Esophagus muscularis mucosa (tissue), 4 donors: ENCODE data around the gene WDR27.

Source experiments
- EP300 ChIP-seq: sonication (generic); formaldehyde crosslinking; IDR thresholded peaks from one replicate; pipeline ENCODE4 v1.6.1; 2017; ENCODE audit warnings: antibody characterized with exemption
- POLR2A ChIP-seq: fragments of 450-650 bp; IDR thresholded peaks from one replicate; pipeline ENCODE4 v1.6.1; 2017; ENCODE audit warnings: antibody characterized with exemption, moderate library complexity, mild to moderate bottlenecking, low read depth
- POLR2AphosphoS5 ChIP-seq, 2 donors: sonication (generic); formaldehyde crosslinking; IDR thresholded peaks; one replicate each; pipeline ENCODE4 v1.6.1; 2017; ENCODE audit warnings: antibody characterized with exemption in 2 of 2
- TF ChIP-seq, protein P1 (sequence below), 3 experiments: fragments of 200-600 bp in 2 of 3; fragments of 450-650 bp in 1 of 3; sonication (generic) in 2 of 3; IDR thresholded peaks; one replicate each; pipeline ENCODE4 v1.5.1; 2017 to 2019; ENCODE audit warnings: antibody characterized with exemption in 3 of 3, mild to moderate bottlenecking in 2 of 3, moderate library complexity in 1 of 3

DNA sequence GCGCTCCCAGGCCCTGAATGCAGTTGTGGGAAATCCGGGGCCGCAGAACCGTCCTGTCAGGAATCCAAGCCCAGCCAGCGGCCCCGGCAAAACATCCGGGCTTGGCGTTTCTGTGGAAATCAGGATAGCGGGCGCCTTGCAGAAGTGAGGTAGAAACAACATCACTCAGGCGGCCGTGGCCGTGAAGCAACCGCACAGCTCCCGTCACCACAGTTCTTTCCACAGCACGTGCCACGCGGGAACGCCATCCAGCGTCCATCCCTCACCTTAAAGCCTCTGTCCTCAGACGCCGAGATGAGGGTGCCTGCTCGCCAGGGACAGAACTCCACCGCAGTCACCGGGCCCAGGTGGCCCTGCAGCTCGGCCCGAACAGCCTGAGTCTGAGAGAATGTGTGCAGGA is 34.1 kb downstream of the WDR27 start:
- TF ChIP-seq, protein P1, sequence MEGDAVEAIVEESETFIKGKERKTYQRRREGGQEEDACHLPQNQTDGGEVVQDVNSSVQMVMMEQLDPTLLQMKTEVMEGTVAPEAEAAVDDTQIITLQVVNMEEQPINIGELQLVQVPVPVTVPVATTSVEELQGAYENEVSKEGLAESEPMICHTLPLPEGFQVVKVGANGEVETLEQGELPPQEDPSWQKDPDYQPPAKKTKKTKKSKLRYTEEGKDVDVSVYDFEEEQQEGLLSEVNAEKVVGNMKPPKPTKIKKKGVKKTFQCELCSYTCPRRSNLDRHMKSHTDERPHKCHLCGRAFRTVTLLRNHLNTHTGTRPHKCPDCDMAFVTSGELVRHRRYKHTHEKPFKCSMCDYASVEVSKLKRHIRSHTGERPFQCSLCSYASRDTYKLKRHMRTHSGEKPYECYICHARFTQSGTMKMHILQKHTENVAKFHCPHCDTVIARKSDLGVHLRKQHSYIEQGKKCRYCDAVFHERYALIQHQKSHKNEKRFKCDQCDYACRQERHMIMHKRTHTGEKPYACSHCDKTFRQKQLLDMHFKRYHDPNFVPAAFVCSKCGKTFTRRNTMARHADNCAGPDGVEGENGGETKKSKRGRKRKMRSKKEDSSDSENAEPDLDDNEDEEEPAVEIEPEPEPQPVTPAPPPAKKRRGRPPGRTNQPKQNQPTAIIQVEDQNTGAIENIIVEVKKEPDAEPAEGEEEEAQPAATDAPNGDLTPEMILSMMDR (IDR thresholded peaks at IDR 0.05): no peak
- no peak for TF ChIP-seq POLR2AphosphoS5 (IDR thresholded peaks at IDR 0.05)
- TF ChIP-seq POLR2A: no peak
- no peak for TF ChIP-seq EP300
